ENCODE results near the gene DGKB. TPM values are rescaled to one million over a fixed set of nuclear protein-coding genes. Genes with fewer than 3 reads are reported as not detected.

DGKB gene
- total RNA-seq, 4 donors from 2014 or later: 0.27 to 0.88 (median 0.76) TPM; not detected in 1

DNA sequence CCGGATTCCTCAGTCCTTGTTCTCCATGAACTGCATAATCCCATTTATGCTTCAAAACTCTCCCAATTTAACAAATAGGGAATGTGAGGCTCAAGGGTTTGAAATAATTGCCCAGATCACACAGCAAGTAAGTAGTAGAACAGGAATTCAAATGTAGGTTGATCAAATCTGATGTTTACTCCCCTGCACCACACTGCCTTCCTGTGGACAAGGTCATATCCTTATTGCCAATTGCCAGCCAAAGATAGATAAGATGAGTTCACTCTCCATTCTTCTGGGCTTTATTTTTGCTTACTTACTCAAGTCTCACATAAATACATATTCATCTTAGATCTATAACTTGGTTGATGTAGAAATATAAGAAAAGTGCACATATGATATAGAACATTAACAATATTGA lies 477.9 kb downstream of the DGKB start:
- no peaks in the 10 kb centered on the region for H3K9me3 ChIP-seq
- H3K4me1 ChIP-seq: no peaks in the 10 kb centered on the region
- no peaks in the 10 kb centered on the region for H3K36me3 ChIP-seq
- TF ChIP-seq POLR2A (IDR thresholded peaks at IDR 0.05): no peak
- no peak for DNase-seq
- no peak overlapping the region for H3K4me3 ChIP-seq
- H3K27ac ChIP-seq: no peak overlapping the region
- no peaks in the 10 kb centered on the region for H3K27me3 ChIP-seq

DNA sequence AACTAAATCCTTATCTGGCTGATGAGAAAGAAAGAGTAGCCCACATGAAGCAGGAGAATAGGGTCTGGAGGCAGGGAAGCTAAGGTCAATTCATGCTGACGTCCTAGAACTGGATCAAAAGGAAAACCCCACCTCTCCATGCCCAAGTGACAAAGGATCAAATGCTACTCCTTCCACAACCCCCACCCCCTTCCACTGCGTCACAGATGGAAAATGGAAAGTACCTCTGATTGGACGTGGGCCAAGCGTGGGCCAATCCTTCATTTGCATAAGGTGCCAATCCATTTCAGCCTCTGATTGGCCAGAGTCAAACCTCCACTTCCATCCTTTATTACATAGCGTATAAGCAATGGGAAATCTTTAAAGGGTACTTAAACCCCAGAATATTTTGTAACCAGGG lies 481.8 kb downstream of the DGKB start:
- TF ChIP-seq POLR2A (IDR thresholded peaks at IDR 0.05): no peak
- TF ChIP-seq, protein P1, sequence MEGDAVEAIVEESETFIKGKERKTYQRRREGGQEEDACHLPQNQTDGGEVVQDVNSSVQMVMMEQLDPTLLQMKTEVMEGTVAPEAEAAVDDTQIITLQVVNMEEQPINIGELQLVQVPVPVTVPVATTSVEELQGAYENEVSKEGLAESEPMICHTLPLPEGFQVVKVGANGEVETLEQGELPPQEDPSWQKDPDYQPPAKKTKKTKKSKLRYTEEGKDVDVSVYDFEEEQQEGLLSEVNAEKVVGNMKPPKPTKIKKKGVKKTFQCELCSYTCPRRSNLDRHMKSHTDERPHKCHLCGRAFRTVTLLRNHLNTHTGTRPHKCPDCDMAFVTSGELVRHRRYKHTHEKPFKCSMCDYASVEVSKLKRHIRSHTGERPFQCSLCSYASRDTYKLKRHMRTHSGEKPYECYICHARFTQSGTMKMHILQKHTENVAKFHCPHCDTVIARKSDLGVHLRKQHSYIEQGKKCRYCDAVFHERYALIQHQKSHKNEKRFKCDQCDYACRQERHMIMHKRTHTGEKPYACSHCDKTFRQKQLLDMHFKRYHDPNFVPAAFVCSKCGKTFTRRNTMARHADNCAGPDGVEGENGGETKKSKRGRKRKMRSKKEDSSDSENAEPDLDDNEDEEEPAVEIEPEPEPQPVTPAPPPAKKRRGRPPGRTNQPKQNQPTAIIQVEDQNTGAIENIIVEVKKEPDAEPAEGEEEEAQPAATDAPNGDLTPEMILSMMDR (IDR thresholded peaks at IDR 0.05): no peak
- Histone ChIP-seq H3K27ac (no peak overlapping the region), H3K9me3 (no peaks in the 10 kb centered on the region), H3K36me3 (no peaks in the 10 kb centered on the region), H3K4me3 (no peak overlapping the region), H3K27me3 (no peaks in the 10 kb centered on the region), H3K4me1 (no peaks in the 10 kb centered on the region)
- no peak for DNase-seq

DNA sequence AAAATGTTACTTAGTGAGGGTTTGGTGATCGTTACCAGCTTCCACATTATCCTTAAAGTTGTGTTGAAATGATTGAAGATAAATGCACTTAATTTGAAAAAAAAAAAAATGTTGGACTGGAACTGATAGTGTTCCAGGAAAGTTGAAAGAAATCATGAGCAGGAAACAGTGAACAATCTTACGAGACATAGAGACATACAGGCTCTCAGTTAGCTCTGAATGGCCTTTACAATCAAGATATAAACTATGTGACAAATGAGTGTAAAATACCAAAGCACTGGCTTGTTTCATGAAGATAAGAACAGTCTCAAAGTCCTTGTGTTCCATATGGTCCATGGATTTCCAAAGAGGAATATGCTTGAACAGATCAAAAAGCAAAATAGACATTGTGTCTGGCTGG lies 483.0 kb downstream of the DGKB start:
- H3K36me3 ChIP-seq: no peaks in the 10 kb centered on the region
- no peak overlapping the region for H3K4me3 ChIP-seq
- no peaks in the 10 kb centered on the region for H3K4me1 ChIP-seq
- no peaks in the 10 kb centered on the region for H3K9me3 ChIP-seq
- DNase-seq: no peak
- H3K27me3 ChIP-seq: no peaks in the 10 kb centered on the region
- TF ChIP-seq POLR2A (IDR thresholded peaks at IDR 0.05): no peak
- TF ChIP-seq, protein P1 (IDR thresholded peaks at IDR 0.05): no peak
- no peak overlapping the region for H3K27ac ChIP-seq

DNA sequence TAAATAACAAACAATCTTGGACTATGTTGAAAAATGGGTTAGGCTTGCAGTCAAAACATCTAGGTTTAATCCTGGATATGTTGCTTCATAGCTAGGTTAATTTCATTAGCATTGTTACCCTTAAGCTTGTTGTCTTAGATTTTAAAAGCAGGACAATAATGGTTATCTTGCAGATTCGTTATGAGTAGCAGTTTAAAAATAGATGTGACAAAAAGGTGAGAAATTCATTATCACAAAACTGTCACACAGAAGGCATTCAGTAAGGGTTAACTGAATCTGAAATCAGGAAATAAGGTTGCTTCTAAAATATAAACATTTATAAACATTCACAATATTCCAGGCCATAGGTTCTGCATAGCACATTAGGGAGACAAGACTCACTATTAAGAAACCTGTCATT lies 483.9 kb downstream of the DGKB start:
- Histone ChIP-seq H3K27me3 (no peaks in the 10 kb centered on the region), H3K36me3 (no peaks in the 10 kb centered on the region), H3K4me1 (no peaks in the 10 kb centered on the region), H3K27ac (no peak overlapping the region), H3K9me3 (no peaks in the 10 kb centered on the region), H3K4me3 (no peak overlapping the region)
- no peak for DNase-seq
- TF ChIP-seq, protein P1 (IDR thresholded peaks at IDR 0.05): no peak
- TF ChIP-seq POLR2A (IDR thresholded peaks at IDR 0.05): no peak

DNA sequence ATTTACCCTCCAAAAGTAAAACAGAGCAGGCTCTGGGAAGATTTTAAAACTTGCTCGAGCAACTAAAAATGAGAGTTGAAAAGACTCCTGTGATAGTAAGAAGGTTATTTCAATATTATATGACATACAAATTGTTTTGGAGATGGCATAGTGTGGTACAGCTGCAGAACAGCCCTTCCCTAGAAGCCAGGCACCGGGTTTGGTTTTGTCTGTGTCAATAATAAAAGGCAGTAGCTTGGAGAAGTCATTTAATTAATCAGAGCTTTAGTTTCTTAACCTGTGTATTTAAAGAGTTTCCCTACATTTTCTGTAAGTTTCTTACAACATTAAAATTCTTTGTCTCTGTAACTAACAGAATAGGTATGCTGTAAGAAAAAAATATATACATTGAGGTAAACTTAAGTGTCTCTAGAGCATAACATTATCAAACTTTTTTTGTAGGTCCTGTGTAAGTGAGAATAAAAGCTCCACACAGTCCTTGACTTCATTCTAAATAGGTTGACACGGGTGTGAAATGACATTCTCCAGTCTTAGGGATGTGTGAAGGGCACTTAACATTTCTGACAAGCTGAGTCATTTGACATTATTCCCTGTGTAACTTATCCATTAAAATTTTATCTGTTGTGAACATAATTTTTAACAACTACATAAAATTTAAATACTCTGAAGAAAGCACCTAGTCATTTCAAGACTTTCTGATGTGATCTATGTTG lies 488.1 kb downstream of the DGKB start:
- no peak for DNase-seq
- Histone ChIP-seq H3K4me3 (no peak overlapping the region), H3K4me1 (no peaks in the 10 kb centered on the region), H3K27ac (no peak overlapping the region), H3K9me3 (no peaks in the 10 kb centered on the region), H3K27me3 (no peaks in the 10 kb centered on the region), H3K36me3 (no peaks in the 10 kb centered on the region)
- TF ChIP-seq, protein P1 (IDR thresholded peaks at IDR 0.05): no peak
- TF ChIP-seq POLR2A (IDR thresholded peaks at IDR 0.05): no peak

DNA sequence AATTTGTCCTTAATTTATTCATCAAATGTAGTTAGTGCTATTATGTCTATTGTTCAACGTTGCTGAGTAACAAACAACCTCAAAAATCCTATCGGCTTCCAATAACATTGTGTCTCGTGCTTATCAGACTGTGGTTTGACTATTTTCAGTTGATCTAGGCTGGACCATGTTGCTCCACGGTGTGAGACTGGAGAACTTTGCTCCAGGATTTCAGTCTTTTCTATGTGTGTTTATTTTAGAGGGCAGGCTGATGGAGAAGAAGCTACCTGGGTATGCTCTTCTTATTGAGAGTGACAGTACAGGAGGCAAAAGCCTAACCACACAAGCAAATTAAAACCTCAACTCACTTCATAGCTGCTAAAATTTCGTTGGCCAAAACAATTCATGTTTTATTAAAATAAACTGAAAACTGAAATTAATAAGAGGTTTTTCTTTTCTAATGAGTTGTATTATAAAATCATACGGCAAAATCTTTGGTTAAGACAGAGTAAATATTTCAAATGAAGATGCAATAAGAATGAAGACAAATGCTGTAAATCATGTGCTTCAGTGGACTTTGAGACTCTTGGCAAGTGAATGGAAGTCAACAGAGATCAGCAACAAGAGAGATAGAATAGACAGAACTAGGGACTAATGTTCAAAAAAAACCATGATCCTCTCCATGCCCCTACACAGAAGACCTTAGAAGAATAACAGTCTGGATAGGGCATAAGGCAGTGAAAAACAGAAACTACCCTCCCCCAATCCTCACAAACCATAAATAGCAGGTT lies 495.1 kb downstream of the DGKB start:
- no peak for DNase-seq
- Histone ChIP-seq H3K4me3 (no peak overlapping the region), H3K27ac (no peak overlapping the region), H3K27me3 (no peaks in the 10 kb centered on the region), H3K4me1 (no peaks in the 10 kb centered on the region), H3K9me3 (no peaks in the 10 kb centered on the region), H3K36me3 (no peaks in the 10 kb centered on the region)
- no peak for TF ChIP-seq POLR2A (IDR thresholded peaks at IDR 0.05)
- TF ChIP-seq, protein P1 (IDR thresholded peaks at IDR 0.05): no peak
